K562 (cell line): ENCODE measurements around the gene ZNF646. TPM values are rescaled to one million over a fixed set of nuclear protein-coding genes. Genes with fewer than 3 reads are reported as not detected.

Source experiments
- CREBBP ChIP-seq: IDR thresholded peaks from one replicate; pipeline ENCODE4 v1.6.1; 2012; ENCODE audit warnings: low read depth, mild to moderate bottlenecking, control low read depth, inconsistent platforms, low read length
- HNRNPLL ChIP-seq: fragments of 200-400 bp; formaldehyde crosslinking; IDR thresholded peaks from 2 replicates; pipeline ENCODE4 v1.6.1; 2017; ENCODE audit warnings: low read length, low read depth, mild to moderate bottlenecking; ENCODE audit not compliant: poor library complexity, severe bottlenecking
- NCOA2 ChIP-seq, 2 experiments: fragments of 450-650 bp; IDR thresholded peaks; 2 replicates each; pipeline ENCODE4 v1.6.1; 2018; ENCODE audit warnings: mild to moderate bottlenecking in 2 of 2, moderate library complexity in 1 of 2; ENCODE audit not compliant: partially characterized antibody in 2 of 2
- NFIX ChIP-seq: fragments of 250-450 bp; sonication (Bioruptor Pico); IDR thresholded peaks from 2 replicates; pipeline ENCODE4 v1.4.0; 2020; ENCODE audit warnings: low read depth, mild to moderate bottlenecking, moderate library complexity
- RBM14 ChIP-seq: fragments of 200-400 bp; formaldehyde crosslinking; IDR thresholded peaks from 2 replicates; pipeline ENCODE4 v1.6.1; 2018; ENCODE audit warnings: low read depth, mild to moderate bottlenecking, low read length, moderate library complexity, borderline replicate concordance; ENCODE audit not compliant: insufficient read depth
- RBM17 ChIP-seq: fragments of 200-400 bp; formaldehyde crosslinking; IDR thresholded peaks from 2 replicates; pipeline ENCODE4 v1.6.1; 2017; ENCODE audit warnings: low read depth, mild to moderate bottlenecking, low read length, borderline replicate concordance
- ZBTB12 ChIP-seq: fragments of 250-450 bp; sonication (Bioruptor Pico); IDR thresholded peaks from 2 replicates; pipeline ENCODE4 v1.4.0; 2020
- polyA plus RNA-seq, 8 experiments: library from polyadenylated mRNA; depleted of rRNA in 4 of 8; stranded (reverse) in 5 of 8; unstranded in 3 of 8; fragments of >200 nt; fragmentation: Nextera tagmentation in 2 of 8; fragmentation: Illumina TruSeq in 1 of 8; extraction: Ambion mirVana in 2 of 8; extraction: Trizol in 1 of 8; gene quantifications; 2 replicates each; pipeline versions ENCODE4 v1.2.1 to v1.2.3, GENCODE V29; 2011 to 2014; ENCODE audit warnings: inconsistent platforms in 1 of 8, missing spikeins in 1 of 8
- total RNA-seq, 7 experiments: library from RNA; depleted of rRNA in 6 of 7; stranded (reverse); fragments of >200 nt in 6 of 7; fragmentation: Illumina TruSeq in 2 of 7; extraction: Trizol in 2 of 7; gene quantifications; 2 replicates each; pipeline versions ENCODE4 v1.2.1 to v1.2.3, GENCODE V29; 2011 to 2021; ENCODE audit warnings: low replicate concordance in 1 of 7
- TF ChIP-seq, protein P1 (sequence below): fragments of 450-650 bp; IDR thresholded peaks from 2 replicates; pipeline ENCODE4 v1.6.1; 2016; ENCODE audit warnings: low read depth, mild to moderate bottlenecking, moderate library complexity
- TF ChIP-seq, protein P2 (sequence below): fragments of 200-400 bp; formaldehyde crosslinking; IDR thresholded peaks from 2 replicates; pipeline ENCODE4 v1.6.1; 2017; ENCODE audit warnings: mild to moderate bottlenecking, low read depth, low read length, moderate library complexity
- TF ChIP-seq, protein P3 (sequence below): sonication (generic); formaldehyde crosslinking; IDR thresholded peaks from 2 replicates; pipeline ENCODE4 v1.8.0; 2022; ENCODE audit warnings: mild to moderate bottlenecking, low read depth, missing genetic modification reagents
- TF ChIP-seq, protein P4 (sequence below), 2 experiments: fragments of 250-450 bp in 1 of 2; fragments of 450-650 bp in 1 of 2; sonication (Bioruptor Pico) in 1 of 2; IDR thresholded peaks; 2 replicates each; pipeline versions ENCODE4 v1.6.1 to v1.8.0; 2016 to 2021; ENCODE audit warnings: mild to moderate bottlenecking in 2 of 2, moderate library complexity in 2 of 2, missing compliant biosample characterization in 1 of 2, missing genetic modification characterization in 1 of 2

The ZNF646 gene
- total and polyA plus RNA-seq, 9 of the 15 experiments (the other 6 are each of a cell fraction or from before 2014, with no cell fraction given) = 0.08 to 20.6 (median 8.0) TPM

DNA sequence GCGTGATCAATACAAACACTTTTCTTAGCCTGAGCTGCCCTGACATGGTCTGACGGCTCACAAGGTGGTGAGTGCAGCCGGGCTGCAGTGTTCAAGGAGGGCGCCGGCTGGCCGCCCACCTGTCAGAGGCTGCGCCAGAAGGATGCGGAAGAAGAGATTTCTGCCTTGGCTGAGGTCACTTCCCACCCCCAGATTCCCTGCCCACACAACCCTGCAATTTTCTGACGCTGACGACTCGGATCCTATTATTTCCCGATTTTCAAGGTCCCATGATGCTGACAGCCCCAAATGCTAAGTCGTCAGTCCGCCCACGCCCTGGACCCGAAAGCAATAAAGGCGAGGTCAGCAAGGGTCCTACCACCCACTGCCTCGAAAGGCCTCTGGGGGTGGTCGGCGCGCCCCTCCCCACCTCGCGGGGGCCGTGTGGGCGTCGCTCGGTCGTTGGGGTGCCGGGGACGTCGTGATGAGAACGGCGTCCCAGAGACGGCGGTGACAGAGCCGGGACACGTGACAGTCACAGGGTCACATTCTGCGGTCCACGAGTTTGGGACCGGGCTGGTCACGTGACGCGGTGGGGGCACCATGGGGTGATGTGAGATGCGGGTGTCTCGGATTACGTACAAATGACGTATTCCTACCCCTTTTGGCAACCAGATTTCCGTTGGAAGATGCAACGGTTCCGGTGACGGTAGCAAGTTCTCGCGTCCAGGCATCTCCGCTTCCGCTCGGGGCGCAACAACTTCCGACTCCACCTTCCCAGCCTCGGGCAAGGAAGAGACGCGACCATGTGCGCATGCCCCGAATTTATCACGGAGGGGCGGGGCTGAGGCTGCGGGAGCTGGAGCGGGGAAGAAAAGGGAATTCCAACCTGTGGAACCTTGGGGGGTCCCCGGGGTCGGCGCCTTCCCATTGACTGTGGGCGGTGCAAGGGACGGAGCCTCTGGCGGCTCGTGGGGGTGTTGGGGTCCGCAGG is 41.2 kb upstream of the ZNF646 start, which contains the start of gene STX4 (continued):
- TF ChIP-seq, protein P1, sequence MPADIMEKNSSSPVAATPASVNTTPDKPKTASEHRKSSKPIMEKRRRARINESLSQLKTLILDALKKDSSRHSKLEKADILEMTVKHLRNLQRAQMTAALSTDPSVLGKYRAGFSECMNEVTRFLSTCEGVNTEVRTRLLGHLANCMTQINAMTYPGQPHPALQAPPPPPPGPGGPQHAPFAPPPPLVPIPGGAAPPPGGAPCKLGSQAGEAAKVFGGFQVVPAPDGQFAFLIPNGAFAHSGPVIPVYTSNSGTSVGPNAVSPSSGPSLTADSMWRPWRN = peak; percentile 85
- TF ChIP-seq, protein P2, sequence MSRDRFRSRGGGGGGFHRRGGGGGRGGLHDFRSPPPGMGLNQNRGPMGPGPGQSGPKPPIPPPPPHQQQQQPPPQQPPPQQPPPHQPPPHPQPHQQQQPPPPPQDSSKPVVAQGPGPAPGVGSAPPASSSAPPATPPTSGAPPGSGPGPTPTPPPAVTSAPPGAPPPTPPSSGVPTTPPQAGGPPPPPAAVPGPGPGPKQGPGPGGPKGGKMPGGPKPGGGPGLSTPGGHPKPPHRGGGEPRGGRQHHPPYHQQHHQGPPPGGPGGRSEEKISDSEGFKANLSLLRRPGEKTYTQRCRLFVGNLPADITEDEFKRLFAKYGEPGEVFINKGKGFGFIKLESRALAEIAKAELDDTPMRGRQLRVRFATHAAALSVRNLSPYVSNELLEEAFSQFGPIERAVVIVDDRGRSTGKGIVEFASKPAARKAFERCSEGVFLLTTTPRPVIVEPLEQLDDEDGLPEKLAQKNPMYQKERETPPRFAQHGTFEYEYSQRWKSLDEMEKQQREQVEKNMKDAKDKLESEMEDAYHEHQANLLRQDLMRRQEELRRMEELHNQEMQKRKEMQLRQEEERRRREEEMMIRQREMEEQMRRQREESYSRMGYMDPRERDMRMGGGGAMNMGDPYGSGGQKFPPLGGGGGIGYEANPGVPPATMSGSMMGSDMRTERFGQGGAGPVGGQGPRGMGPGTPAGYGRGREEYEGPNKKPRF = no peak
- TF ChIP-seq, protein P3, sequence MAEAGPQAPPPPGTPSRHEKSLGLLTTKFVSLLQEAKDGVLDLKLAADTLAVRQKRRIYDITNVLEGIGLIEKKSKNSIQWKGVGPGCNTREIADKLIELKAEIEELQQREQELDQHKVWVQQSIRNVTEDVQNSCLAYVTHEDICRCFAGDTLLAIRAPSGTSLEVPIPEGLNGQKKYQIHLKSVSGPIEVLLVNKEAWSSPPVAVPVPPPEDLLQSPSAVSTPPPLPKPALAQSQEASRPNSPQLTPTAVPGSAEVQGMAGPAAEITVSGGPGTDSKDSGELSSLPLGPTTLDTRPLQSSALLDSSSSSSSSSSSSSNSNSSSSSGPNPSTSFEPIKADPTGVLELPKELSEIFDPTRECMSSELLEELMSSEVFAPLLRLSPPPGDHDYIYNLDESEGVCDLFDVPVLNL (CRISPR knock-in tag) = no peak
- peak; percentile 81 for TF ChIP-seq HNRNPLL
- TF ChIP-seq CREBBP = no peak
- no peak for TF ChIP-seq NFIX (CRISPR knock-in tag)
- no peak for TF ChIP-seq RBM14
- TF ChIP-seq ZBTB12 (CRISPR knock-in tag) = peak; percentile 91
- TF ChIP-seq NCOA2 (IDR thresholded peaks at IDR 0.05; ENCODE audit: partially characterized antibody in 2 of 2) = no peak
- TF ChIP-seq, protein P4, sequence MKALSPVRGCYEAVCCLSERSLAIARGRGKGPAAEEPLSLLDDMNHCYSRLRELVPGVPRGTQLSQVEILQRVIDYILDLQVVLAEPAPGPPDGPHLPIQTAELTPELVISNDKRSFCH (CRISPR knock-in tag; IDR thresholded peaks at IDR 0.05) = no peak
- TF ChIP-seq, protein P4 (tag; IDR thresholded peaks at IDR 0.05) = peak; percentile 93
- TF ChIP-seq RBM17 = no peak
